Activated CD8-positive, alpha-beta T cell treated with anti-CD3 and anti-CD28 coated beads, Interleukin-2, amount 10 ng/mL, durations not matched to agents 7 days and 5 days (primary cell): ENCODE results near the gene CNTNAP5. TPM values are rescaled to one million over a fixed set of nuclear protein-coding genes. Genes with fewer than 3 reads are reported as not detected.

ENCODE experiments used
- ATAC-seq: fragments of 150-1000 bp; cut with Tn5 transposase; one replicate; pipeline ENCODE4 v1.10.0; 2021; ENCODE audit warnings: moderate library complexity
- CTCF ChIA-PET: fragments of 350-600 bp; sonication (Branson Sonifier 250); formaldehyde crosslinking; loops from one replicate; lab custom pipeline; 2021; ENCODE audit warnings: antibody characterized with exemption; lab: Charles Lee
- POLR2A ChIA-PET: fragments of 350-600 bp; sonication (Branson Sonifier 250); formaldehyde crosslinking; loops from one replicate; lab custom pipeline; 2021; ENCODE audit warnings: antibody characterized with exemption; lab: Charles Lee
- DNase-seq: peaks from one replicate; pipeline ENCODE4 v3.0.0-alpha.2; 2020
- H3K27ac Mint-ChIP-seq: one replicate; pipeline ENCODE4 v1.8.0; 2021; ENCODE audit warnings: mild to moderate bottlenecking, mixed read lengths
- H3K27me3 Mint-ChIP-seq: one replicate; pipeline ENCODE4 v1.8.0; 2021; ENCODE audit warnings: low read depth, mixed read lengths
- H3K36me3 Mint-ChIP-seq: one replicate; pipeline ENCODE4 v1.8.0; 2021; ENCODE audit warnings: low read depth, mixed read lengths
- H3K4me1 Mint-ChIP-seq: one replicate; pipeline ENCODE4 v1.8.0; 2021; ENCODE audit warnings: low read depth, mixed read lengths
- H3K4me3 Mint-ChIP-seq: one replicate; pipeline ENCODE4 v1.8.0; 2021; ENCODE audit warnings: mild to moderate bottlenecking, mixed read lengths
- H3K9me3 Mint-ChIP-seq: one replicate; pipeline ENCODE4 v1.8.0; 2022; ENCODE audit warnings: mixed read lengths; ENCODE audit not compliant: insufficient read depth
- total RNA-seq, 2 experiments: library from RNA; stranded (reverse); gene quantifications; one replicate each; pipeline ENCODE4 v1.2.3, GENCODE V29; 2021

CNTNAP5 gene
- total RNA-seq, 2 experiments from 2014 or later = not detected

DNA sequence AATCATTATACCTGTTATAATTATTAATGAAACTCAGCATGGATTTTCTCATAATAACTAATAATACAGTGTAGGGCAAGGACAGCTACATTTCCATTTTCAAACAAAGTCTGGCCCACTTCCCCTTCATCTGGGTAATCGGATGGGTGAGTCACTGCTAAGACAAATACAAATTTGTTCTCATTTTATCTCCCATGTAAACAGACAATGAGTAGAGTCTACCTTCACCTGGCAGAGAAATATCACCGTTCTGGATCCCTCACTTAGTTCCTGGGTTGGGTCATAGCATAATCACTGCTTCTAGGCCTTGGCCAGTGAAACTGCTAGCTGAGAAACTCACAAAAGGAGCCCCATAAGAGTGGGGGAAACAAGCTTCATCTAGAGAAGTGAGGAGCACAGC lies 9.2 kb downstream of the CNTNAP5 start:
- H3K36me3 Mint-ChIP-seq = no peaks in the 10 kb centered on the region
- POLR2A ChIA-PET = no interaction called here
- no peak overlapping the region for H3K27ac Mint-ChIP-seq
- H3K4me1 Mint-ChIP-seq = no peaks in the 10 kb centered on the region
- no peak for DNase-seq
- no peak for ATAC-seq
- no peak overlapping the region for H3K4me3 Mint-ChIP-seq
- CTCF ChIA-PET = no interaction called here
- no peaks in the 10 kb centered on the region for H3K9me3 Mint-ChIP-seq
- H3K27me3 Mint-ChIP-seq = no peaks in the 10 kb centered on the region

DNA sequence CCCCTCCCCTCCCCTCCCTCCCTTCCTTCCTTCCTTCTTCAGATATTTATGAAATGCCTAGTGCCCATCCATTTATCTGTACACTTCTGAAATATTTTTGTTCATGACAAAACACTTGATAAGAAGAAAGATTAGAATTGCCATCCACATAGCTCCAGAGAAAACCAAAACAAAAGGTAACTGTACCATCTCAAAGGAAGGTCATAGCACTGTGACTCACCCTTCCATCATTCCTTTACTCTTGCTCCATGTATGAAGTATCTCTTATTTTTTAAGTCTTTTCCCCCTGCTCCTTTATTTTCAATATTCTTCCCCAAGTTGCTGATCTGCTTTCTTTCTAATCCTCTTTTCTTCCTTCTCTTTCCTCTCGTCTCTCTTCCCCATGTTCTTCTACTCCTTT lies 9.9 kb downstream of the CNTNAP5 start:
- no peaks in the 10 kb centered on the region for H3K36me3 Mint-ChIP-seq
- POLR2A ChIA-PET = no interaction called here

DNA sequence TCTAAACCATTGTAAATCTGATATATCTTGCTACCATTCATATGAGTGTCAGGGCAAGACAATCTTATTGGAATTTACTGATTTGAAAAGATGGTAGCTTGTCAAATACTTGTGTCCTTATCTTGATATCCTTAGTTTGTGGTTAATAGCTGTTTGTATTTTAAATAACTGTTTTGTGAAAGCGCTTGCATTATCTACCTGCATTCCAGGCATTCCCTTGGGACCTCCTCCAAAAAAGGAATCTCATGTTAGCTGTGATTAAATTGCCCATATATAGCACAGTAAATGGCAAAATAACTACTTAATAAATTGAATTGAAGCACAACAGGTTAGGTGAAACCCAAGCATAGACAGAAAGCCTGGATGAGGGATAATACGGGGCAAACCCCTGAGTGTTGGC lies 13.9 kb downstream of the CNTNAP5 start:
- Mint-ChIP-seq H3K4me3 (no peak overlapping the region), H3K27me3 (no peaks in the 10 kb centered on the region), H3K27ac (no peak overlapping the region), H3K9me3 (no peaks in the 10 kb centered on the region), H3K36me3 (no peaks in the 10 kb centered on the region), H3K4me1 (no peaks in the 10 kb centered on the region)
- ATAC-seq (no peak), DNase-seq (no peak)
- ChIA-PET CTCF (no interaction called here), POLR2A (no interaction called here)

More for the DNA sequence above, 9.9 kb downstream of the CNTNAP5 start:
- DNase-seq (no peak), ATAC-seq (no peak)
- Mint-ChIP-seq H3K27me3 (no peaks in the 10 kb centered on the region), H3K4me1 (no peaks in the 10 kb centered on the region), H3K9me3 (no peaks in the 10 kb centered on the region), H3K27ac (no peak overlapping the region), H3K4me3 (no peak overlapping the region)
- CTCF ChIA-PET = no interaction called here

DNA sequence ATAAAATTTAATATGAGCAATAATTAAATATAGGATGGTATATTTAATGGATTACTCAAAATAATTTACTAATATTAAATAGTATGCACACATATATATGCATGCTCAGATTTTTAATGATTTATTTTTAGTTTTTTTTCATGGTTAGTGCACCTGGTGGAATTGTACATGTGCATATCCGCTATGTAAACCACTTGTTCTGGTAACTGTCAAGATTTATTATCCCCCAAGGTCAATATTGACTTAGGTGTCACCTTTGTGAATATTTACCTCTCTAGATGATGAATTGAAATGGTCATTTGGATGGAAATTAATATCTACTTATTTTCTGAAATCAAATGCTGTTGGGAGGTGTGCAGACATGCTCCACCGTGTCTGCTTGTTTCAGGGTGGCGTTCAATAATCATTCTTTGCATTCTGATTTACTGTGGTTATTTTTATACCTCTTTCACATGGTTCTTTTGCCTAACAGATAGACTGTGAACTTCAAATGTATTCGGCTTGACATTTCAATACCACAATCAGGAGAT lies 14.7 kb downstream of the CNTNAP5 start:
- no peaks in the 10 kb centered on the region for H3K36me3 Mint-ChIP-seq

DNA sequence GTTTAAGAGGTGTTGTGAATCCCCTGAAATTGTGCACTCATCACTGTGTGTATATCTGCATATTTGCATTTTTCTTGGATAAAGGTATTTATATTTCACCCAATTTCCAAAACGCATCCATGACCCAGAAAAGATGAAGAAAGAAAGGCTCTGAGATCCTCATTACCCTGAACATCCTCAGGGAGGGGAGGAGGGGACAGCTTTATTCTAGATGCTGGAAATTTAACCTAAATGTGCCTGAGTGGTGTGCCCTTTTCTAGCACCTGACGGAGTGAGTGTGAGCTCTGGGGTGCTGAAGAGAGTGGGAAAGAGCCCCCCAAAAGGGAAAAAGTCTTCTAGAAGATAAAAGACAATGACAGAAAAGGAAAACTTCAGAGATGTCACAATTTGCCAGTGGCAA lies 20.8 kb downstream of the CNTNAP5 start:
- Mint-ChIP-seq H3K9me3 (no peaks in the 10 kb centered on the region), H3K4me3 (no peak overlapping the region), H3K36me3 (no peaks in the 10 kb centered on the region), H3K27ac (no peak overlapping the region), H3K27me3 (no peaks in the 10 kb centered on the region), H3K4me1 (no peaks in the 10 kb centered on the region)
- ATAC-seq = no peak
- CTCF ChIA-PET = no interaction called here
- DNase-seq = no peak
- POLR2A ChIA-PET = no interaction called here

More for the DNA sequence above, 14.7 kb downstream of the CNTNAP5 start:
- H3K27ac Mint-ChIP-seq = no peak overlapping the region
- ATAC-seq (no peak), DNase-seq (no peak)
- CTCF ChIA-PET = no interaction called here
- POLR2A ChIA-PET = no interaction called here
- no peaks in the 10 kb centered on the region for H3K9me3 Mint-ChIP-seq
- no peak overlapping the region for H3K4me3 Mint-ChIP-seq
- H3K4me1 Mint-ChIP-seq = no peaks in the 10 kb centered on the region
- H3K27me3 Mint-ChIP-seq = no peaks in the 10 kb centered on the region

DNA sequence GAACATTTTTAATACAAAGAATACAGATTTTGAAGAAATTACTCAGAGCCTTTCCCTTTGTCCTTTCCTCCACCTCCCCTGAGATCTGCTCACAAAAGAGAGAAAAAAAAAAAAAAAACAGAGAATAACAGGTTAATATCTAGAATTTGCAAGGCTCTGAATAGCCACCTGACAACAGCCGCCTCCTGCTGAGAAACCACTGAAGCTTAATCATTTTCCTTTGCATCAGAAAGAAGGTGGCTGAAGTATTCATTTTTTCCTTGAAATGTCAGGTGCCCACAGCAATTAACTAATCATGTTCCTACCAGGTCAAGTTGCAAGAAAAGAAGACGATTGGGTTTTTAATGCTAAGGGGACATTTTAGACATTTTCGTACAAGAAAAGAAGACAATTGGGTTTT lies 21.2 kb downstream of the CNTNAP5 start:
- no peak overlapping the region for H3K27ac Mint-ChIP-seq
- ATAC-seq (no peak), DNase-seq (no peak)
- no peak overlapping the region for H3K4me3 Mint-ChIP-seq
- no peaks in the 10 kb centered on the region for H3K9me3 Mint-ChIP-seq
- no peaks in the 10 kb centered on the region for H3K4me1 Mint-ChIP-seq
- no peaks in the 10 kb centered on the region for H3K27me3 Mint-ChIP-seq
- CTCF ChIA-PET = no interaction called here
- H3K36me3 Mint-ChIP-seq = no peaks in the 10 kb centered on the region
- POLR2A ChIA-PET = no interaction called here

DNA sequence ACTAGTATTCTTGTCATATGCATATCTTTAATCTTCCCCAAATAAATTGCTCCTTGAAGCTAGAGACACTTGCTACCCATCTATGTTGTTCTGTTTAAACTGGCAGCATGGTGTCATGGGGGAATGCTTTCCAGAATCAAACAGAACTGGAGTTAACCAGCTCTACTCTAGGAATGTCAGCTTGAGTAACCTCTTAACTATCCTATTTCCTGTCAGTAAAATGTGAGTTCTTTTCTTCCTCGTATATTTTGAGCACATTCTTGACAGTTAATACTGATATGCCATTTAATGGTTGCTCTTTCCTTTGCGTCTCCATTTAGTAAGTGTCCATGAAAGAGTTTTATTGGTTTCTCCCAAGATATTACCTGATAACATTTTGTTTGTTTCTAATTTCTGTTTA lies 23.0 kb downstream of the CNTNAP5 start:
- no peaks in the 10 kb centered on the region for H3K4me1 Mint-ChIP-seq
- POLR2A ChIA-PET = no interaction called here
- DNase-seq (no peak), ATAC-seq (no peak)
- H3K27me3 Mint-ChIP-seq = no peaks in the 10 kb centered on the region
- no peak overlapping the region for H3K27ac Mint-ChIP-seq
- H3K36me3 Mint-ChIP-seq = no peaks in the 10 kb centered on the region
- no peaks in the 10 kb centered on the region for H3K9me3 Mint-ChIP-seq
- no peak overlapping the region for H3K4me3 Mint-ChIP-seq
- CTCF ChIA-PET = no interaction called here

DNA sequence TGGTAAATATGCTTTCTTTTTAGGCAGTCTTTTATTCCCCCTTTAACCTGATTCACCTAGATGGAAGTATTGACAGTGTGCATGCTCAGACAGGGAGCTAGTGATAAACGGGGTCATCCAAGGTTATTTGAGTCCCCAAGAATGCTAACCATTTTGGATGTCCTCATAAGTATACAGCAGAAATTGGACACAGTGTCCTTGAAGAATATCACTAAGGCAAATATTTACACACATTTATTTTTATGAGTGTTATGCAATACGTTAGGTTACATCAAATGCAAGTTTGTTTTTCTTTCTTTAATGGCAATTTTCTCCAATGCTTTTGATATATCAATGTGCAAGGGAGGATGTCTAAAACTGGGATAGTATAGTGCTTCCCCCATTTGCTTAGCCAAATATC lies 23.6 kb downstream of the CNTNAP5 start:
- CTCF ChIA-PET = no interaction called here
- H3K4me1 Mint-ChIP-seq = no peaks in the 10 kb centered on the region
- POLR2A ChIA-PET = no interaction called here
- no peak overlapping the region for H3K27ac Mint-ChIP-seq
- ATAC-seq = no peak
- no peaks in the 10 kb centered on the region for H3K9me3 Mint-ChIP-seq
- H3K4me3 Mint-ChIP-seq = no peak overlapping the region
- no peak for DNase-seq
- H3K27me3 Mint-ChIP-seq = no peaks in the 10 kb centered on the region
- H3K36me3 Mint-ChIP-seq = no peaks in the 10 kb centered on the region

DNA sequence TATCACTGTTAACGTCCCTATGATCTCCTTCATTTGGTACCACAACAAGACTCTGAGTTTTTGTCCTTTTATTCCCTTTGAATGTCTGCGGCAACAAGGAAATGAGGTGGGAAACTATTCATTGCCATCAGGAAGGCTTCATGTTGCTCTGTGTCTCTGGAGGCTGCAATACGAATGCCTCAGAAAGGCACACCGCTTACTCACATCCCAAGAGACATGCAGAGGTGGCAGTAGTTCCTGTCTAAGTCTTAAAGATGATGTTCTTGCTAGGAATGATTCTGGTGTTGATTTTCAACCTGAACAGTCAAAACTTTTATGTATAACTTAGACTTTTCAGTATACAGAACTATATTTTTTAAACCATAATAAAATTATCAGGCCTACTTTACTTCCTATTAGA lies 24.0 kb downstream of the CNTNAP5 start:
- ATAC-seq (no peak), DNase-seq (no peak)
- H3K27me3 Mint-ChIP-seq = no peaks in the 10 kb centered on the region
- H3K4me1 Mint-ChIP-seq = no peaks in the 10 kb centered on the region
- CTCF ChIA-PET = no interaction called here
- no peak overlapping the region for H3K27ac Mint-ChIP-seq
- POLR2A ChIA-PET = no interaction called here
- H3K36me3 Mint-ChIP-seq = no peaks in the 10 kb centered on the region
- no peaks in the 10 kb centered on the region for H3K9me3 Mint-ChIP-seq
- no peak overlapping the region for H3K4me3 Mint-ChIP-seq

DNA sequence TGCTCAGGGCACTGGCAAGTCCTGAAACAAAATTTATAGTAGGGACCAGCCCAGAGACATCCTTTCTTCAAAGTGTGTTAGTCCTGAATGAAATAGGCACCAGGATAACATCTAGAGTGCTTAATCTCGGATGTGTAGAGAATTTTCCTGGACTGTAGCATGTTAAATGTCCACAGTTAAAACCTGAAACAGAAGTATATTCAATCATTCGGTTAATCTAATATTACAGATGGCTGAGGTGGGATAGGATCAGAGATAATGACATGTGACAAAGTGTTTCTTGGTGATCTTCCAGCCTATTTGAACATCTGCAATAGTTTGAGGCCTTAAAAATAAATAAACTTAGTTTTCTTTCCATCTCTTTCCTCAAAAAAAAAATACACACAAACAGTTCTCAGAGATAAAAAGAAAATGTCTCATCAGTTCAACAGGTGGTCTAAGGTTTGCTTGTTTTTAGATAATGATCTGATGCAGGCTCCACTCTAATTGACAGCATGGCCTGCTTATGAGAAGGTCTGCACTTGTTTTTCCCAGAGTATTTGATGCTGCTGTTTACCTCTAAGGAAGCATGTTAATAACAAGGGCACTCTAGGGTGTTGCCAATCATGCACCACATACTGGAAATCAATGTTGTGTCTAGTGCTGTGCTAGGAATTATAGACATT lies 25.9 kb downstream of the CNTNAP5 start:
- no peaks in the 10 kb centered on the region for H3K36me3 Mint-ChIP-seq
- CTCF ChIA-PET = no interaction called here
- no peaks in the 10 kb centered on the region for H3K27me3 Mint-ChIP-seq
- POLR2A ChIA-PET = no interaction called here
- ATAC-seq = no peak
- H3K9me3 Mint-ChIP-seq = no peaks in the 10 kb centered on the region
- H3K4me3 Mint-ChIP-seq = no peak overlapping the region
- no peak overlapping the region for H3K27ac Mint-ChIP-seq
- no peaks in the 10 kb centered on the region for H3K4me1 Mint-ChIP-seq
- no peak for DNase-seq

DNA sequence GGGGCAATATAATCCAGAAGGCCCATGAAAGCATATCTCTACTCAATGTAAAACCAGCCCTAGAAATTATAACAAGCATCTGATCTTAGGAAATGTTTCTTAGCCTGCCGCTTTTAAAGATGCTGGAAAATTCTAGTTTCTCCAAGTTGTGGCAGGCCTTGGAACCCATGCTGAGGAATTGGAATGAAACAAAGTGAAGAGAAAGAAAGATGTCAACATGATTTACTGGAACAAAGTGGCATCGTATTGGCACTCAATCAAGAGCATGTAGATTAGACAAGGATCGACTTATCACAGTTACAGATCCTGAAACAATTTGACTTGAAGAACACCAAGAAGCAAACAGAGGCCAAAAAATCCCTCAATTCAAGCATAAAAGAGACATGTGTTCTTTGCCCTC lies 28.7 kb downstream of the CNTNAP5 start:
- POLR2A ChIA-PET = no interaction called here

DNA sequence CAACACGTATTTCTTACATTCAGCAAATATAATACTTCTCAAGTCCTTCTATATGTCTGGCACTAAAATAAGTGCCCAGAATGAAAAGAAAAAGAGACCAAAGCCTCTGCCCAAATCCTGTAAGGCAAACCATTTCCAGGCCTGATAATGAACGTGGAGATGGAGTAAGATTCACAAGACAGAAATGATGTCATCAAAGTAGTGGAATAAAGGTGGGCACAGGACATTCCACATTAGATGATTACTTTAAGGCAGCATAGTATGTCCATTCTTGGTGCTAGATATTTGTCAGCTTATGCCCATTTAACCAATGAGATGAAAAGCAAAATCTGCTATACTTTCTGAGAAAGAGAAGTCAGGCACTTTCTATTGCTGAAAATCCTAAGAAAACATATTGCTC lies 38.5 kb downstream of the CNTNAP5 start:
- Mint-ChIP-seq H3K27ac (no peak overlapping the region), H3K9me3 (no peaks in the 10 kb centered on the region), H3K4me1 (no peaks in the 10 kb centered on the region), H3K4me3 (no peak overlapping the region), H3K27me3 (no peaks in the 10 kb centered on the region), H3K36me3 (no peaks in the 10 kb centered on the region)
- ATAC-seq (no peak), DNase-seq (no peak)
- ChIA-PET CTCF (no interaction called here), POLR2A (no interaction called here)

More for the DNA sequence above, 28.7 kb downstream of the CNTNAP5 start:
- no peak overlapping the region for H3K27ac Mint-ChIP-seq
- no peak for ATAC-seq
- H3K9me3 Mint-ChIP-seq = no peaks in the 10 kb centered on the region
- H3K4me3 Mint-ChIP-seq = no peak overlapping the region
- H3K27me3 Mint-ChIP-seq = no peaks in the 10 kb centered on the region
- no peaks in the 10 kb centered on the region for H3K4me1 Mint-ChIP-seq
- CTCF ChIA-PET = no interaction called here
- no peaks in the 10 kb centered on the region for H3K36me3 Mint-ChIP-seq
- DNase-seq = no peak

DNA sequence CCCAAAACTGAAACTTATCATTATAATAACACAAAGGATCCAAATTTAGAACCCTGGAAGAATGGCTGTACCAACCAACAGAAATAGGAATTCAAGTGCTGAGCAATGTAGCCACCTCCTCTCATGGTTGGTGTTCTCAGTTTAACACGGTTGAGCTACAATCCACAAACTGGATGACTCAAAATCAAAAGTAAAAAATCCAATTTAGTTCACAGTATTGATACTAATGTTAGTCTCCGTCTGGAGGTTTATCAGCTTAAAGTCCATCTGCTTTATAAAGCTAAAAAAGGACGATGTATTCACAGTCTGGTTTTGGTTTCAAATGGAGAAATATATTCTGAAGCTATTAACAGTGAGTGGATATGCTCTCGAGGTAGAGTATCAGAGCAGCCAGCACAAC lies 40.5 kb downstream of the CNTNAP5 start:
- H3K4me3 Mint-ChIP-seq = no peak overlapping the region
- DNase-seq (no peak), ATAC-seq (no peak)
- no peaks in the 10 kb centered on the region for H3K4me1 Mint-ChIP-seq
- POLR2A ChIA-PET = no interaction called here
- H3K27ac Mint-ChIP-seq = no peak overlapping the region
- no peaks in the 10 kb centered on the region for H3K27me3 Mint-ChIP-seq
- no peaks in the 10 kb centered on the region for H3K9me3 Mint-ChIP-seq
- CTCF ChIA-PET = no interaction called here
- no peaks in the 10 kb centered on the region for H3K36me3 Mint-ChIP-seq
